Globus pallidus (tissue), 1 donor: Measurements from ENCODE around the gene RFTN1.

ENCODE experiments used
- DNase-seq: peaks from one replicate; pipeline ENCODE4 v3.0.0-alpha.2; 2015; ENCODE audit warnings: low spot score

RFTN1 gene

DNA sequence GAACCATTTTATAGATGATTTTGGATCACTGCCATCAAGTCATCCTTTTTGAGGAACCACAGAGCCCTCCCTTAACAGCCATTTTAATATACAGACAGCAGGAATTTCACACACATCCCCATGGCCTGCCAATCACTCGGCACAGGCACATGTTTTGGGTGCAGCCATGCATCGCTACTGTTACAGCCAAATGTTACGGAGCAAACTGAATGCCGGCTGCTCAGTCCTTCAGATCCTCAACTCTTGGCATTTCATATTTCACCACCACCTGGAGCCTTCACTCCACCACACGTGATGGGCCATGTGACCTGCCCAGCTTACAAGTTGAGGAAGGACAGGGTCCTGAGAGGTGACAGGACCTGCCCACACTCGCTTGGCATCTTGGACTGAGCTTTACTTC, 157.7 kb downstream of the RFTN1 start:
- DNase-seq: no peak

DNA sequence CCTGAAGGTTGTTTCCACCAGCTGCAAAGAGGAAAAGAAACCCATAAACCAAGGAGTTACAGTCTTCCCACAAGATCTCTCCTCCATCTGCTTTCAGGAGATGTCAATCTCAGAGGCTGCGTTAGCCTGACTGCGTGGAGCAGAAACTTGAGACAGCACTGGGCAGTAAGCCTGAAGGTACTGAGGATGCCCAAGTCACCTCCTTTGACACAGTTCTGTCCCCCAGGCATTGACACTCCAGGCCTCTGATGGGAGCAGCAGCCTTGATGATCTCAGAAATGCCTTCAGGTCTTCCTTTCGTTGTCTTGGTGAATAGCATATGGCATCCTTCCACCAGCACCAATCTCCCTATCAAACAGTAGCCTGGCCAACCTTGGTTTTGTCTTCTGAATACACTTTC, 159.2 kb downstream of the RFTN1 start:
- no peak for DNase-seq

GRCh38 chr3:16352428-16352827, 161.1 kb downstream of the RFTN1 start:
- DNase-seq: no peak

DNA sequence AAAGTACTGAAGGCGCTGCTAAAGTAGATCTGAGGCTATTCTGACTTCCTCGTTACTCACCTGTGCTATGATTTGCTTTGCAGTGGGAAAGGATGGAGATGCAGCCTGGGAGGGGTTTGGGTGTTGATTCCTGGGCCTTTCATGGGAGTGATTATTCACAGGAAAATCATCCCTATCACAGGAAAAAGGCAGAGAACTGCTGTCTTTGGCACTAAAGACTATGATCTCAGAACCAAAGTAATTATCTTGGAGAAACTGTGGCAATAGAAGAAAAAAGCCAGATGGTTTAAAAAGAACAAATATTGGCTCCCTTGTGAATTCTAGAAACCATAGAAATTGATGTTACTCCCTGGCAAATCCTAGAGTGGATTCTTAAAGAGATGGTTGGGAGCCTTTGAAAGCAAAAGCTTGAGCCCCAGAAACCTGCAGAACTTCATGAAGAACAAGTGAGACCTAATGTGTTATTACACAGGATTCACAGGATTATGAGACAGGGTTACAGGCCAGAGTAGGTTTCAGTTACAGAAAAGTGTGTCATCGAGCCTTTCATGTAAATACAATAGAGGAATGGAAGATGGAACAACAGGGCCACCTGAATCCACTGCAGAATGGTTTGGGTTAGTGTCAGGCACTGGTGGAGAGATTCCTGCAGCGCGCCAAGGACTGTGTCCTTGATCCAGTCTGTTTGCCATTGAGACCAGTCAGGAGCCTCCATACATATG, 162.7 kb downstream of the RFTN1 start:
- DNase-seq: no peak

DNA sequence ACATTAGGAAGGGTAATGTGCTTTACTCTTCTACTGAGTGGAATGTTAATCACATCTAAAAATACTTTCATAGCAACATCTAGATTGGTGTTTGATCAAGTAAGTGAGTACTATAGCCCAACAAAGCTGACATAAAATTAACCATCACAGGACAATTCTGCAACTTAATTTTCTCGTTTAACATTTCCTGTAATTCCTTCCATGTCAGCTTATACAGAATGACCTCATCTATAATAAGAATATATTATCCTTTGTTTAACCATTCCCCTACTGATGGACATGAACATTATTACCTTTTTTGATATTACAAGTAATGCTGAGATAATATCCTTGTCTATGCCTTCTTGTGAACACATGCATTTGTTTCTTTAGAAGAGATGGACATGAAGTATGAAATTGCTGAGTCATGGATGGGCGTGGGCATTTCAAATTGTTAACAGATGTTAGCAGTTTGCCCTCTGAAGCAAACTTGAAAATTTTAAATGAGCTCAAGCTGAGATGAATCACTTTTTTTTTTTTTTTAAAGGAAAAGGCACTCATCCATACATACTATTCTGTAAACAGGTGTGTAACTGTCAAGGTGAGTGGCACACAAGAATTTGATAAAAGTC, 163.4 kb downstream of the RFTN1 start:
- DNase-seq: no peak

DNA sequence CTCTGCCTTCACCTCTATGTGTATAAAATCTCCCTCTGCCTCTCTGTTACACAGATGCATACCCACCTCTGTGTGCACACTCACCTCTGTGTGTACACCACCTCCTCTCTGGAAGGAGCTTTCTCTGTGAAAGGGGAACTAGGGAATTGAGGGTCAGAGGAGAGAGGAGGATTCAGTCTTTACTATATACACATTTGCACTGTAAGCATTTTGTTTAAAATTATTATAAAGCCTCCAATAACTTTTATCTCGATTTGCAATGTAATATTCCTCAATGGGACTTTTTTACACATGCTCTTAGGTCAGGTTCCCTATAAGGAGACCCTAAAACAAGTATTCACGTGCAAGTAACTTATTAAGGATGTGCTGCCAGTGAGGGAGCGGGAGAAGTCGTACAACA, 166.0 kb downstream of the RFTN1 start:
- DNase-seq: no peak

DNA sequence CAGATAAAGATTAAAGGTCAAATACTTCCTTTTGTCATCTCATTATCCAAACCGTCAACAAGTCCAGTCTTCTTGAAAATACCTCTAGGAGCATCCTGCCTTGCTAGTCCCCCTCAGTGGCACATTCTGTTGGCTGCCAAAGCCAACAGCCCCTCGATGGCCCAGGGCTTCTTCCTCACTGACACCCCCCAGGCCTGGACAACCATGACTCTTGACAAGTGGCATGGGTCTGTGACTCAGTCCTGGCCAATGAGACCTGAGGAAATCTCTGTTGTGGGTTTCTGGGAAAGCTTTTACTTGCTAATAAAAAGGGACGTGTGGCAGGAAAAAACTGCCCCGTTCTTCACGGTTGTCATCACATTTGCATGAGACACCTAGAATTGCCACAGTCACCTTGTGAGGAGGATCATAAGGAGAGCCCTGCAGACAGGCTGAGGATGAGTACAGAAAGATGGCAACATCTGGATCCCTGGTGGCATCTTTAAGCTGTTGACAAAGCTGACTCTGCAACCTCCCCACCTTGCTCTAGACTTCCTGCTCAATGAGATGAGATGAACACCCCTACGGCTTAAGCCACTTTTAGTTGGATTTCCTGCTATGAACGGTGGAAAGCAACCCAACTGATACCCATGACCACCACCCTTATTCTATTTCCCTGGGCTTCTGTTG, 167.0 kb downstream of the RFTN1 start:
- DNase-seq: no peak

DNA sequence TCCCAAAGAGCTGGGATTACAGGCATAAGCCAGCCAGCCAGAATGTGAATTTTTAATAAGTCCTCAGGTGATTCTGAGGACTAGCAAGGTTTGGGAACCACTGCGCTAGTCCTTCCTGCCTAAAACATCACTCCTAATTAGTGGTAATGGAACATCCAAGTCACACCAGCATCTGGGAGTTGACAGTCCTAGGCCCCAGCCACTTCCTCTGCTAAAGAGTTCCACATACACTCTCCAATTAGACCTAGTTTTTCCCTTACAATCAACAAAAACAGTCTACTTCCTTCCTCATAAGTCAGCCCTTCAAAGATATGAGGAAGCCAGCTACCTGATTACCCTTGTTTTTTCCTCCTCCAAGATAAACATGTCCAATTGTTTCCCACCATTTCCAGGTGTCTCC, 170.4 kb downstream of the RFTN1 start:
- DNase-seq: no peak

GRCh38 chr3:16338999-16339398, 174.5 kb downstream of the RFTN1 start:
- DNase-seq: no peak

DNA sequence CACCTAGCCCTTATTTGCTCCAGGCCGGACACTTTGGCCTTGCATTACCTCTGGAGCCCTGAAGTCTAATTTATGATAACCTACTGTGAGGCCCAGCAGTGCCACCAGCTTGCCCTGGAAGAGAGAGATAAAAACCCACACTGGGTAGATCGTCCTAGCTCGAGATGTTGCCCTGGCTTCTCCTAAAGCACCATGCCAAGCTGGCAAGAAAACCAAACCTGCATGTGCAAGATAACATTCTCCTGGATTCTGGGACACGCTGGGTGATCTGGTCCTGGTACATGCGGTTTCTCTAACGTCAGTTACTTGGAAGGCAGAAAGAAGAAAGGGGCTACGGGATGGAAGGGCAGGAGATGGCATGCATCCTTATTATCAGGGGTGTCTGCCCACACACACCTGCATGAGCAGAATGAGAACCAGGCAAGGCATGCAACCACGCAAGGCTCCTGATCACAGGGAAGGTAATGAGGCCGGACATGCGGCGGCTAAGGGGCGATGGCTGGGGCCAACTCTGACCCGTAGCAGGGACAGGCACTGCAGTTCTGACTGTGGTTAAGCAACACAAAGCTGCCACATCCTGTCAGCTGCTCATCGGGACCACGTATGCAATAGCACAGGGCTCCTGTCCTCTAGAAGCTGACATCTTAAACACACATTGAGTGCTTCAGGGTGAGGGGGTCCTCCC, 175.5 kb downstream of the RFTN1 start:
- no peak for DNase-seq

DNA sequence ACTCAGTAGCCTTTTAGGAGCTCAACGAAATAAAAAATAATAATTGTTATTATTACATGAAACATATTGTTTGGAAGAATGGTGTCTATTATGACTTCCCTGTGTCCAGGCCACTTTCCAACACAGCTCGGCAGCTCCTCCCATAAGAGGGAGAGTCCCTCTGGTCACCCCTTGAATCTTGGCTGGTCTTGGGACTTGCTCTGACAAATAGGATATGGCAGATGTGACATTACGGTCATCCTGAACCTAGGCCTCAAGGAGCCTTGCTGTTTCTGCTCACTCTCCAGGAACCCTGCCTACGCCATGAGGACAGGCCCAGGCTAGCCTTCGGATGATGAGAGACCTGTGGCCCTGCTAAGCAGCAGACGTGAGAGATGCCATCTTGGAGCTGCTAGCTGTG, 176.7 kb downstream of the RFTN1 start:
- no peak for DNase-seq

GRCh38 chr3:16335772-16336645, 177.5 kb downstream of the RFTN1 start:
- no peak for DNase-seq

DNA sequence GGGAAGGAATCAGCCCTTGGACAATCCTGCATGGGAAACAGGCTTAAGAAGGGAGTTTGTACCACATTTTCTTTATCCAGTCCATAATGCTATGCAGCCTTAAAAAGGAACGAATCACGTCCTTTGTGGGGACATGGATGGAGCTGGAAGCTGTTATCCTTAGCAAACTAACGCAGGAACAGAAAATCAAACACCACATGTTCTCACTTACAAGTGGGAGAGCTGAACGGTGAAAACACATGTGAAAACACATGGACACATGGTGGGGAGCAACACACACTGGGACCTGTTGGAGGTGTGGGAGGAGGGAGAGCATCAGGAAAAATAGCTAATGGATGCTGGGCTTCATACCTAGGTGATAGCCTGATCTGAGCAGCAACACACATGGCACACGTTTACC, 178.2 kb downstream of the RFTN1 start:
- DNase-seq: no peak

DNA sequence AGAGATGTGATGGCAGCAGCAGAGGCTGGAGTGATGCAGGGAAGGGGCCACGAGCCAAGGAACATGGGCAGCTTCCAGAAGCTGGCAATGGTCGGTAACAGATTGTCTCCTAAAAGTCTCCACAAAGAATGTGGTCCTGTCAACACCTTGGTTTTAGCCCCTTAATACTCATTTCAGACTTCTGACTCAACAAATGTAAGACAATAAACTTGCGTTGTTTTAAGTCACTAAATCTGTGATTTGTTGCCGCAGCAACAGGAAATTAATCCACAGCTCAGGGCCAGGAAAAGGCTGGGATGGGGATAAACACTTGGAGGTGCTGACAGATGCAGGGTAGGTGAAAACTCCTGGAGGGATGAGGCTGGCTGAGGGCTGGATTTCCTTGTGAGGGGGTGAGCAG, 178.6 kb downstream of the RFTN1 start:
- DNase-seq: no peak

DNA sequence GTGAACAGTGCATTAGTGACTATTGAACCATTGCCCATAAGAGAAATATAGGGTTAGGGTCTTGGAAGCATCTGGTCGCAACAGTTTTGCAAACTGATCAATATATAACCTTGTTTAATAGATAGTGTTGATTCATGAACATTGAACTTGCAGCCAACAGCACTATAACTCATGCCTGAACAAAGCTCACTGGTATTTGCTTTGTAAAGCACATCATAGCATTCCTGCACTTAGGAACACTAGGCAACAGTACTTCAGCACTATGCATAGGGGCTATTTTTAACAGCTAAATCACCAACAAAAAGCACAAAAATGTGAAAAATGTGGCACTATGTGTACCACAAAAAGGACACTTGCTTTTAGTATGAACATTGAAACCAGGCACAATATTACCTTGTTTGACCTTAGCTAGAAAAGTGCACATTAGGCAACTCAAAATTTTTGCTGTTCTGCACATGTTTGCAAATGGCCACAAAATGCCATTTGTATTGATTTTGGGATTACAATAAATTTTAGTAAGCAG, 180.5 kb downstream of the RFTN1 start:
- DNase-seq: no peak

DNA sequence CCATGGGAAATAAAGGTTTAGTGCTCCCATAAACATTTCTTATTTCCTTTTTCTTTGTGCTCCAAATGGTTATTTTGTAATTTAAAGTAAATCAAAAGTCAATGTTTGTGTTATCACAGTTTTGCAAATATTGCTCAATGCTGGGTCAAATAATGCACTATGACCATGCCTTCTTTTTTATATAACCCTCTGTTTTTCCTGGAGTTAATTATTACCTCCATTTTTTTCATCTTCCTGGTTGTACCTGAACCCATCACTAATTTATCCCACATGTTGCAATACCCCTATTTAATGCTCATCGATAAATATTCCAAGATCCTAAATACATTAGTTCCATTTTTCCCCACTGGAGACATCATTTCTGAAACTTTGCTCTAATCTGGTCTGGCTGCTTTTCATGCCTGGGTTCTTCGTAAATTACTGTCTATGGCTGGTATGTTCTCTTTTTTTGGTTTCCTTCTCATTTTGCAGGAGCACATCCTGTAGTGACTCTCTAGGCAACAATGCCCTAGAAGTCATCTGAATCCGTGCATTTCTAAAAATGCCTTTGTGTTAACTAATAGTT, 182.1 kb downstream of the RFTN1 start:
- DNase-seq: no peak

DNA sequence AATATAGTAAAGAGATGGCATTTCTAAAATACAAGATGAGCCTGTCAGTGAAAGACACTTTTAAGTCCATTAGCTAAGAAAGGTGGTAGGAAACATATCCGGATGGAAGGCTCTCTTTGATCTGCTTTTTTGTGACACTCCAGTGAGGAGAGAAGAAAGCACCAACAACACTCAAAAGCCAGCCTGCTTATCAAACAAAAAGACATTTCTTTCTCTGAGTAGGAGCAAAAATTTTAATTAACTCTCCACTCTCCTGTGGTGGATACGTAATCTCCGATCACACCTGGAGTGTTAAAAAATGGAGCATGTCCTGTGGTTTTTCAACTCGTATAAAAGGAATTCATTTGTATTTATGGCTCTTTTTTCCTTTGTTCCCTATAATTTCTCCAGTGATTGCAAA, 183.1 kb downstream of the RFTN1 start:
- no peak for DNase-seq

GRCh38 chr3:16329826-16330129, 183.7 kb downstream of the RFTN1 start:
- no peak for DNase-seq

GRCh38 chr3:16329036-16329825, 184.3 kb downstream of the RFTN1 start:
- no peak for DNase-seq

- DNase-seq: no peak
Observed at GRCh38 chr3:16328124-16328523, 185.4 kb downstream of the RFTN1 start.
